Activated CD8-positive, alpha-beta memory T cell treated with anti-CD3 and anti-CD28 coated beads, Interleukin-2, amount 50 U/mL, for 48 hours (primary cell): Measurements from ENCODE around the gene TRAPPC14.

Experiments used
- DNase-seq: peaks from one replicate; pipeline ENCODE4 v3.0.0-alpha.2; 2020

Gene TRAPPC14

DNA sequence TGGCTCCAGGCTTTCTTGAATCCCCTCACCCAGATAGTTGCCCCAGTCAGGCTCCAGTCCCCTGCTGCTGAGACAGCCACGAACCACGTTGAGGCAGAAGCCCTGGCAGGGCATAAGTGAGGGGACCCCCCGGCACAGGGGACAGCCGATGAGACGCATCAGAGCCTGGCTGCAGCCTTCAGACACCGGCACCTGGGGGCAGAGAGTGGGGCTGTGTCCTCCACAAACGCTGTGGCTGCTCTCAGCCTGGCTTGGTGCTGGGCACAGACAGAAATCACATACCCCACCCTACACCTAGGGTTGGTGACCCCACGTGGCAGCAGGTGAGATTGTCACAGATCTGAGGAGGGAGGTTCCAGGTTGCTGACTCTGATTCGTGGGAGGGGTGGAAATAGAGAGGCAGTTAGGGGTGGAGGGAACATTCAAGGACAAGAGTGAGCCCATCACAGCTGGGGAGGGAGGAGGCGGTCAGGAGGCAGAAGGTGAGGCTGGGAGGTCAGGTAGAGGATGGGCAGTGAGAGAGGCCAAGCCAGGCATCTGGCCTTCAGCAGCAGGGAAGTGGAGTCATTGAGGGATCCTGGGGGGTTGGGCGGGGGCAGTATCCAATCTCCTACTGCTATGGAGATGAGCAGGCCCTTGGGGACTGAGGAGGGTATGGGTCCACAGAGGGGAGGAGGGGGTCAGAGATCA is 15.4 kb upstream of the TRAPPC14 start:
- DNase-seq = no peak

DNA sequence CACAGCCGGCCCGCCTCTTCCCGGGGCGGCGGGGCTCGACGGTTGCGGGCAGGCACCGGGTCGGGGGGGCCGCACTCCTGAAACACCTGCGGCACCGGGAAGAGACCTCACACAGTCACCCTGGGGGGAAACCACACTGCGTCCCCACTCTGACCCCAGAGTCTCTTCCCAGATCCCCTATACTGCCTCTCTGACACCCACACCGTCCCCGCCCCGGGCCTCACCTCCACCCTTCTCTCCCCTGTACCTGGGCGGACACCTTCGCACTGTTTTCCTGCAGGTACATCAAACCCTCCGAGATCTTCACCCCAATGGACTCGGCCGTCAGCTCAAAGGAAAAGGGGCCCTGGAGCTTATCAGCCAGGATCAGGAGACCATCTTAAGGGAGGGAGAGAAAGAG is 13.3 kb upstream of the TRAPPC14 start:
- DNase-seq = no peak

- DNase-seq = no peak
Observed at GRCh38 chr7:100171087-100171681, 12.7 kb upstream of the TRAPPC14 start.

DNA sequence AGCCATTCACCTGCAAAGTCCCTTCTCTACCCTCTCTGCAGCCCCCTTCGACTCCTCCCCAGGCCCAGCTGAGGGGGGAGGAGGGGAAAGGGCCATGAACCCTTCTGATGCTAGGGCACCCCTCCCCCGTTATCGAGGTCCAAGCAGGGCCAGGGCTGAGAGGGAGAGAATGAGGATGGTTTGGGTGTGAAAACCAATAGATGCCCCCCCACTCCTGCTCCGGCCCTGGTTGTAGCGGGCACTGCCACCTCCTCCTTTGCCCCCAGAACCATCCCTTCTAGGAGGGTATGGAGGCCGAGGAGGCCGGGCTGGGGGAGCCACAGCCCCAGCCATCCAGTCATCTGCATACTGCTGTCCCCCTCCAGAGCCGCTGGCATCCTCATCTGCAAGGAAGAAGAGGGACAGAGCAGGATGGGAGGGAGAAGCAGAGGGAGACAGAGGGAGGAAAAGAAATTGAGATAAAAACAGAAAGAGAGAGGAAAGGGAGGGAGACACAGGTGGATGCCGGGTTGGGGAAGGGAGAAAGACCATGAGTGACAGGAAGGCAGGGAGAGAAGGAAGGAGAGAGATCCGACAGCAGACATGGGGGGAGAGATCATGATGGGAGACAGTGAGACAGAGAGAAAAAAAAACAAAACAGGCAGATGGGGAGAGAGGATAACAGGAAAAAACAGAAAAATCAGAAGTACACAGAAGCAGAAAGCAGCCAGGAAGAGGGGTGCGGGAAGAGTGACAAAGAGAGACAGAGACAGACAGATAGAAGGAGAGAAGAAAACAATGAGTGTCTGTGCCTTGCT is 11.8 kb upstream of the TRAPPC14 start:
- DNase-seq = no peak

GRCh38 chr7:100169147-100169850 is 10.8 kb upstream of the TRAPPC14 start:
- no peak for DNase-seq

DNA sequence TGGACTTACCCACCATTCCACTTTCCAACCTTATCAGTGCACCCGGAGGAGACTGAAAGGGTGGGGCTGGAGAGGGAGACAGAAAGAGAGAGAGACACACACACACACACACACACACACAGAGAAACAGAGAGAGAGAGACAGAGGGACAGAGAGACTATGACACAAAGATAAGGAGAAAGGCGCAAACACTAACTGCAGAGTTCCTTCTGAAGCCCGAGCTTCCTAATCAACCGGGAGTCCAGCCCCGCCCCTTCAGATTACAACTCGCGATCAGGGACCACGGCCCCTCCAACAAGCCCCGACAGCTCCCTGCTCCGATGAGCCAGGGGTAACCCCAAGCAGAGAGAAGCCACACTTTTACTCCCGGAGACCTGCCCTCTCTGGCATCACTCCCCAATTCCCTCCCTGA is 9.4 kb upstream of the TRAPPC14 start:
- DNase-seq = no peak

DNA sequence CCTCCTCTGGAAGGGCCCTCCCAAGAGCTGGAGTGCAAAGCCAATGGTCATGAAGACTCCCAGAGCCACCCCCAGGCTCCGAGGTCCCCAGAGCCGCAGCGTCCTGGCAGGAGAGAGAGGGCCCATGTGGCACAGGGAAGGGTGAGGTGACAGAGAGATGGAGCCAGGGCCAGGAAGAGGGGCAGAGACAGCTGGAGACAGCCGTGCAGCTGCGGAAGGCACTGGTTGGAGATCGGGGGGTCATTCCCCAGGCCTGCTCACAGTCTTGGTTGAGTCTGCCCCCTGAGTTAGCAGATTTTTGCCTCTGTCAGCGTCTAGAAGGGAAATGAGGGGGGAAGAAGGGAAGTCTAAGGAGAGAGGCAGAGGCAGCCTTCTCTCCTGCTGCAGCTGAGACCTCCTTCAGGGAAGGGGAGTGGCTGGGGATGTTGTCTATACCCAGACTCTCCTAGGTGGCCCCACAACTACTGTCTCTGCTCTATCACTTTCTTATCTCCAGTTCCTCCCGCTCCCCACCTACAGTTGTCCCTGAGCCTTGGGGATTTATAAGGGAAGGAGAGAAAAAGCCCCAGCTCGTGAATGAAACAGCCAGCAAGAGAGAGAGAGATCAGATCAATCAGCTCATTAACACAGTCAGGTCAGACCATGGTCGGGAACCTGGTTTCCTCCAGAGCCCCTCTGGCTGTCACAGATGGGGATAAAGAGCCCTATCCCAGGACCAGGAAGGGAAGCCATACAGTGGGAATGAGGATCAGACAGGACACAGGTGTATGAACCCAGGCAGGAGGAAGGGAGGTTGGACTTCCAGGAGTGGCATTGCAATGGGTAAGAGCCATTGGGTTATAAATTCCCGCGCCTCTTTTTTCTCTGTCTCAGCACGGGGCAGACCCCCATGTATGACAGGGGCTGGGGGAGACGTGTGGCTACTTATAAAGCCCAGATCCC is 8.7 kb upstream of the TRAPPC14 start:
- DNase-seq = no peak

DNA sequence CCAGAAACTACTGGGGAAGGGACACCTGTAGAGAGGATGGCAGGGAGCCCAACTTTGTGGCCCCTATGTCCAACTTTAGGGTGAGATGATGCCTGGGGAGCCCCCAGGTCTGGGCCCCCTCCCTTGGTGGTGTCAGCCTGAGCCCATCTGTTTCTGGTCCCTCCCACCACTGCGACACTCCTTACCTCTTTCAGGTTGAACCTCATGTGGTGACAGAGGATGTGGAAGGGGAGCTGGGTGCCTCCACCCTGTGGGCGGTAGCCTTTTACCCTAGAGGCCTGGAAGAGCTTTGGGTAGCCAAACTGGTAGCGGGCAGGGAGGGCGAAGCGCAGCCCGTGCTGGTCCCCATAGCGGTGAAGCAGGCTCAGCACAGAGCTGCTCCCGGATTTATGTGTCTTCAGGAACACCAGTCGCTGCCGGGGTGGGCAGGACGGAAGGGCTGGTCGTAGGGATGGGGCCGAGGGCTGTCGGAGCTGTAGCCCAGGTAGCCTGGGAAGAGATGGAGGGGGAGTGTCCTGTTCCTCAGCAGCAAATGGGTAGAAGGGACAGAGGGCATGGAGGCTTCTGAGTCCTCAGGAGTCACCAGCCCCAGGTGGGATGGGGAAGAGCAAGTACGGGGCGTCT is 7.9 kb upstream of the TRAPPC14 start:
- DNase-seq = no peak

- DNase-seq = no peak
Observed at GRCh38 chr7:100163871-100164270, 5.3 kb upstream of the TRAPPC14 start.

GRCh38 chr7:100163006-100163531 is 4.5 kb upstream of the TRAPPC14 start:
- DNase-seq = no peak

GRCh38 chr7:100160067-100160466 is 1.5 kb upstream of the TRAPPC14 start:
- no peak for DNase-seq

GRCh38 chr7:100159099-100159623 is 638 bp upstream of the TRAPPC14 start:
- DNase-seq = no peak

- no peak for DNase-seq
Observed at GRCh38 chr7:100157334-100158228, 942 bp downstream of the TRAPPC14 start.

DNA sequence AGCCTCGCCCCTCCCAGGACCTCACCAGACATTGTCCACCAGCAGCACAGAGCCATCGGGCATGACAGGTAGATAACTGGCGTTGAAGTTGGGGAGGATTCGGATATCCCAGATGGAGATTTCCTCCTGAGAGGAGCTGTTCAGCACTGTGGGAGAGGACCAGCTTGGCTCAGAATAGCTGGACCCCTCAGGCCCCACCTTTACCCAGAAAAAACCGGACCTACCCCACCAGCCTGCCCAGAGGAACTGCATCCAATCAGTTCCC is 1.5 kb downstream of the TRAPPC14 start:
- DNase-seq = no peak

DNA sequence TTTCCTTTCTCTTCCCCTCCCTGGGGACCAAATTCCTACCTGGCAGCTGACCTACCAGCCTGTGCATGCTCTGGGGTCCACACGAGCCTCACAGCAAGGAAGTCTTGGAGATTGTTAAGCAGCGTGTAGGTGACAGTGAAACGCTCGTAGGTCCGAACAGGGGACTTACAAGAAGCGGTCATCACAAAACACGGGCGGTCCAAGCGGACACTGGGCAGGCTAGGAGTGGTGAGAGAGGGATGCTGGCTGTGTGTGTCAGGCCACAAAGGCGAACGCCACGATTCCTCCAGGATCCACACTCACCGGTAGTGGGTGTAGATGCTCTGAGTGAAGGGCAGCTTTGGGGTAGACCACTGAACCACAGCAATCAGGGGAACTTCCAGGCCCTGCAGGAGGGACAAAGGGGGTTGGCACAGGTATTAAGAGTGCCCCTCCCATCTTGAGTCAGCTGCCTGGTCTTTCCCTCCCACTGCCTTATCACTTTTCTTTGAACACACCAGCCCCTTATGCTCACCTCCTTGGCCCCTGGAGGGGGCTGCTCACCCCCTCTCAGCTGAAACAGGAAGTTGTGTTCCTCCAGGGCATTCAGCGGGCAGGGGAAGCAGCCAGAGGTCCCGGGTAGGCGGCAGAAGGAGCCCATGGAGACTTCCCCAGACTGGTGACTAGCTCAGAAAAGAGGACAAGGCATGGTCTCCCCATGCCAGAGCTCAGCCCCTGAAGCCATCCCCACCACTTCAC is 2.0 kb downstream of the TRAPPC14 start:
- DNase-seq = no peak

- DNase-seq = no peak
Observed at GRCh38 chr7:100155553-100156317, 2.8 kb downstream of the TRAPPC14 start.

DNA sequence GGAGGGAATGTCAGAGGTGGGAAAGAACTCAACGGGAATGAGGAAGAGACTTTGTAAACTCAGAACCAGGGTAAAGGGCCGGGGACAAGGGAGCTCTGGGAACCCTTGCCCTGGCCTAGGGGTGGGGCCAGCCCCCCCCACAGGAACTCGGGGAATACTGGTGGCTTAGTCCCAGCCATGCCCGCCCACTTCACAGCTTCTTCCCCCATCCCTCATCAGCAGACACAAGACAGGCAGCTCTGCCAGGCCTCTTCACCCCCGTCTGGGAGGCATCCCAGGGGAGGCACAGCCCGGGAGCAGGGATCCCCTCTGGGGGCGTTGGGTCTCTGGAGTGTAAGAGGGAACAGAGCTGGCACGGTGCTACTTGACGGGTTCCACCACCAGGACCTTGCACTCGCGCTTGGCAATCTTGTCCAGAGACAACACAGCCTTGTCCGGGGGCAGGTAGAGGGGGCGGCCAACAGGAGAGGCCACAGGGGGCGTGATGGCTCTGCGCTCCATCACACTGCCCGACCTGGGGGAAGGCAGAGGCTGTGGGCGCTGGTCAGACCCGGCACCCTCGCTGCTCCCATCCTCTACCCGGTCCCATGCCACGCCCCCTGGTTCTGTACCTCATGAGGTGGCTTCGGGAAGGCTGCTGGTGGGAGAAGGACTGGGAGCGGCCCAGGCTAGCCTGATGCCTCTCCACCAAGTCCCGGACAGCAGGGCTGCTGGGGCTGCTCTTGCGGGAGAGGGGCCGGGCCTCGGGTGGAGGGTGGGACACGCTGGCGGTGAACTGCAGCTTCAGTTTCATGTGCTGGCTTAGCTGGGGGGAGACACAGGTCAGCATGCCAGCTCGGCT is 3.7 kb downstream of the TRAPPC14 start:
- DNase-seq = no peak
